ENCODE measurements around the gene SLC20A1.
"Not testable (repeated sequence)": the region's sequence is repeated elsewhere in the genome, so short reads cannot be mapped to it uniquely, and the experiment has no call there.

Gene SLC20A1

DNA sequence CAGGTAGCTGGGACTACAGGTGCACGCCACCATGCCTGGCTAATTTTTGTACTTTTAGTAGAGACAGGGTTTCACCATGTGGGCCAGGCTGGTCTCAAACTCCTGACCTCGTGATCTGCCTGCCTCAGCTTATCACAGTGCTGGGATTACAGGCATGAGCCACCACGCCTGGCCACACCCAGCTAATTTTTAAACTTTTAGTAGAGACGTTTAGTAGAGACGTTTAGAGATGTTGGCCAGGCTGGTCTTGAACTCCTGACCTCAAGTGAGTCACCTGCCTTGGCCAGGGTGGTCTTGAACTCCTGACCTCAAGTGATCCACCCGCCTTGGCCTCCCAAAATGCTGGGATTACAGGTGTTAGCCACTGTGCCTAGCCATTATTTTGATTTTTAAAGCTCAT is 21.8 kb downstream of the SLC20A1 start:
- H3K79me1 ChIP-seq (ENCODE audit: low read depth, low read length); H2BK12ac ChIP-seq (ENCODE audit: low read length); H3K4me2 ChIP-seq (ENCODE audit: insufficient read depth, low read length, poor library complexity, severe bottlenecking); H4K8ac ChIP-seq (ENCODE audit: low read depth, low read length); H2AFZ ChIP-seq (ENCODE audit: low read length); H2BK120ac ChIP-seq (ENCODE audit: low read depth, low read length); H3K18ac ChIP-seq (ENCODE audit: low read length); H3K9me3 ChIP-seq (replicated peaks in 1 of 2; ENCODE audit: control insufficient read depth in 2 of 2, insufficient read depth in 1 of 2, low read depth in 1 of 2, low read length in 2 of 2); H2BK5ac ChIP-seq (ENCODE audit: low read length); H4K91ac ChIP-seq (ENCODE audit: low read depth, low read length, poor library complexity); H2AK5ac ChIP-seq (ENCODE audit: low read depth, low read length); H3K9ac ChIP-seq (ENCODE audit: low read depth, low read length, poor library complexity); H3K14ac ChIP-seq (ENCODE audit: low read length); H3K4ac ChIP-seq (ENCODE audit: low read length); H3K4me1 ChIP-seq (ENCODE audit: control insufficient read depth in 2 of 2, insufficient read depth in 1 of 2, low read depth in 1 of 2, low read length in 2 of 2); H3K23ac ChIP-seq (ENCODE audit: low read depth, low read length, poor library complexity); DNase-seq (ENCODE audit: low spot score); H3K4me3 ChIP-seq (ENCODE audit: low read length in 2 of 2); H2BK15ac ChIP-seq (ENCODE audit: low read length); H3K27me3 ChIP-seq (ENCODE audit: control insufficient read depth in 3 of 3, insufficient read depth in 3 of 3, low read depth in 1 of 3, low read length in 3 of 3); H3K27ac ChIP-seq (replicated peaks; ENCODE audit: low read length): not testable (repeated sequence)
- WGBS, 2 donors (ENCODE audit: extremely low coverage in 2 of 2, insufficient read length in 2 of 2, insufficient replicate concordance in 1 of 2) = no CpG with 5 or more reads among the region's 6 CpGs
- peaks cover 8 to 43% of the 10 kb centered on the region in 2 donors for H3K36me3 ChIP-seq (replicated peaks in 1 of 2; ENCODE audit: control insufficient read depth in 2 of 2, insufficient read depth in 2 of 2, low read length in 2 of 2)

DNA sequence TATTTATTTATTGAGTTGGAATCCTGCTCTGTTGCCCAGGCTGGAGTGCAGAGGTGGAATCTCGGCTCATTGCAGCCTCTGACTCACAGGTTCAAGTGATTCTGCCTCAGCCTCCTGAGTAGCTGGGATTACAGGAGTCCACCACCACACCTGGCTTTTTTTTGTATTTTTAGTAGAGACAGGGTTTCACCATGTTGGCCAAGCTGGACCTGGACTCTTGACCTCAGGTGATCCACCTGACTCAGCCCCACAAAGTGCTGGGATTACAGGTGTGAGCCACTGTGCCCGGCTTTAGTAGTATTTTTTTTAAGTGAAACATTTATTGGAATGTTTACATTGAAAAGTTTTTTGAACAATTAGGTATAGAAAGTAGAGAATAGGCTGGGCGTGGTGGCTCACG is 23.9 kb downstream of the SLC20A1 start:
- H2BK120ac ChIP-seq (ENCODE audit: low read depth, low read length) = no peak overlapping the region
- no peak overlapping the region for H3K4me3 ChIP-seq (ENCODE audit: low read length in 2 of 2)
- no peak overlapping the region for H3K18ac ChIP-seq (ENCODE audit: low read length)
- H4K8ac ChIP-seq (ENCODE audit: low read depth, low read length) = no peak overlapping the region
- DNase-seq (ENCODE audit: low spot score) = no peak
- H3K4ac ChIP-seq (ENCODE audit: low read length) = no peak overlapping the region
- peaks cover 0 to 3% of the 10 kb centered on the region in 2 donors for H3K4me1 ChIP-seq (ENCODE audit: control insufficient read depth in 2 of 2, insufficient read depth in 1 of 2, low read depth in 1 of 2, low read length in 2 of 2)
- H3K79me1 ChIP-seq (ENCODE audit: low read depth, low read length) = no peaks in the 10 kb centered on the region
- no peak overlapping the region for H2BK15ac ChIP-seq (ENCODE audit: low read length)
- H3K36me3 ChIP-seq (replicated peaks in 1 of 2; ENCODE audit: control insufficient read depth in 2 of 2, insufficient read depth in 2 of 2, low read length in 2 of 2) = peaks cover under 1 to 22% of the 10 kb centered on the region in 2 donors
- H4K91ac ChIP-seq (ENCODE audit: low read depth, low read length, poor library complexity) = no peak overlapping the region
- H2BK5ac ChIP-seq (ENCODE audit: low read length) = no peak overlapping the region
- H3K14ac ChIP-seq (ENCODE audit: low read length) = no peak overlapping the region
- H2AFZ ChIP-seq (ENCODE audit: low read length) = no peak overlapping the region
- no peaks in the 10 kb centered on the region for H3K27me3 ChIP-seq (ENCODE audit: control insufficient read depth in 3 of 3, insufficient read depth in 3 of 3, low read depth in 1 of 3, low read length in 3 of 3)
- H3K27ac ChIP-seq (replicated peaks; ENCODE audit: low read length) = no peak overlapping the region
- no CpG with 5 or more reads among the region's 4 CpGs for WGBS, 2 donors (ENCODE audit: extremely low coverage in 2 of 2, insufficient read length in 2 of 2, insufficient replicate concordance in 1 of 2)
- no peaks in the 10 kb centered on the region for H3K9me3 ChIP-seq (replicated peaks in 1 of 2; ENCODE audit: control insufficient read depth in 2 of 2, insufficient read depth in 1 of 2, low read depth in 1 of 2, low read length in 2 of 2)
- no peak overlapping the region for H3K9ac ChIP-seq (ENCODE audit: low read depth, low read length, poor library complexity)
- H2BK12ac ChIP-seq (ENCODE audit: low read length) = no peak overlapping the region
- no peak overlapping the region for H3K4me2 ChIP-seq (ENCODE audit: insufficient read depth, low read length, poor library complexity, severe bottlenecking)
- no peak overlapping the region for H2AK5ac ChIP-seq (ENCODE audit: low read depth, low read length)
- no peak overlapping the region for H3K23ac ChIP-seq (ENCODE audit: low read depth, low read length, poor library complexity)

DNA sequence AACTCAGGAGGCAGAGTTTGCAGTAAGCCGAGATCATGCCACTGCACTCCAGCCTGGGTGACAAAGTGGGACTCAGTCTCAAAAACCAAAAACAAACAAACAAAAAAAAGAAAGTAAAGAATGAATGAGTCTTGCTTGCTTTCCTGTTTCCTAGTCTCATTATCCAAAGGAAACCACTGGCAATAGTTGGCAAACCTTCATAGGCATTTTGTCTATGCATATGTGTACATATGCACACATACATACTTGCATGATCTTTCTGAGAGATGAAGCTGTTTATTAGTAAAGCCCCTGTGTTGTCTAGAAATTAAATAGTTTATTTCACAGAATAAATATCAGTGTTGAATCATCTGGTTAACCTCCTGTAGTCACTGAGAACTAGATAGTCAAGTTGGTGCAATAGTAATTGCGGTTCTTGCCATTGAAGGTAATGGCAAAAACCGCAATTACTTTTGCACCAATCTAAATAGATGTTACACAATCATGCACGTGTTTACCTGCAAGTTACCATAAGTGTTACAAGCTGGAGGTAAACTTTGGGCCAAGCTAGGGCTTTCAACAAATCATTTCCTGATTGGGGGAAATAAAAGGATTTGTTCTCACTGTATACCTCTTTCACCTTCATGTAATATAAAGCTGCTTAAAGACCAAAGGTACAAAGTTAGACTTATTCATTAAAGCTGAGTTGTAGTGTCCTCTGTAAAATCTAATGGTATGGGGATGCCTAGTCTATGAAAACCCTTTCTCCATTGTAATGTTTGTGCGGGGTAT is 24.7 kb downstream of the SLC20A1 start:
- Histone ChIP-seq H3K9me3 (replicated peaks in 1 of 2; ENCODE audit: control insufficient read depth in 2 of 2, insufficient read depth in 1 of 2, low read depth in 1 of 2, low read length in 2 of 2) (no peaks in the 10 kb centered on the region), H2AFZ (ENCODE audit: low read length) (no peak overlapping the region), H3K18ac (ENCODE audit: low read length) (no peak overlapping the region), H3K4ac (ENCODE audit: low read length) (no peak overlapping the region), H3K14ac (ENCODE audit: low read length) (no peak overlapping the region), H3K27ac (replicated peaks; ENCODE audit: low read length) (no peak overlapping the region), H3K4me1 (ENCODE audit: control insufficient read depth in 2 of 2, insufficient read depth in 1 of 2, low read depth in 1 of 2, low read length in 2 of 2) (peaks cover 0 to 5% of the 10 kb centered on the region in 2 donors), H2BK12ac (ENCODE audit: low read length) (no peak overlapping the region), H2BK5ac (ENCODE audit: low read length) (no peak overlapping the region), H3K4me2 (ENCODE audit: insufficient read depth, low read length, poor library complexity, severe bottlenecking) (no peak overlapping the region), H2BK15ac (ENCODE audit: low read length) (no peak overlapping the region), H4K91ac (ENCODE audit: low read depth, low read length, poor library complexity) (no peak overlapping the region), H3K4me3 (ENCODE audit: low read length in 2 of 2) (no peak overlapping the region), H3K23ac (ENCODE audit: low read depth, low read length, poor library complexity) (no peak overlapping the region), H3K36me3 (replicated peaks in 1 of 2; ENCODE audit: control insufficient read depth in 2 of 2, insufficient read depth in 2 of 2, low read length in 2 of 2) (peaks cover 0 to 14% of the 10 kb centered on the region in 2 donors), H2BK120ac (ENCODE audit: low read depth, low read length) (no peak overlapping the region), H3K9ac (ENCODE audit: low read depth, low read length, poor library complexity) (no peak overlapping the region), H2AK5ac (ENCODE audit: low read depth, low read length) (no peak overlapping the region), H3K27me3 (ENCODE audit: control insufficient read depth in 3 of 3, insufficient read depth in 3 of 3, low read depth in 1 of 3, low read length in 3 of 3) (no peaks in the 10 kb centered on the region), H4K8ac (ENCODE audit: low read depth, low read length) (no peak overlapping the region), H3K79me1 (ENCODE audit: low read depth, low read length) (no peaks in the 10 kb centered on the region)
- no peak for DNase-seq (ENCODE audit: low spot score)
- WGBS, 2 donors (ENCODE audit: extremely low coverage in 2 of 2, insufficient read length in 2 of 2, insufficient replicate concordance in 1 of 2) = no CpG with 5 or more reads among the region's 5 CpGs

DNA sequence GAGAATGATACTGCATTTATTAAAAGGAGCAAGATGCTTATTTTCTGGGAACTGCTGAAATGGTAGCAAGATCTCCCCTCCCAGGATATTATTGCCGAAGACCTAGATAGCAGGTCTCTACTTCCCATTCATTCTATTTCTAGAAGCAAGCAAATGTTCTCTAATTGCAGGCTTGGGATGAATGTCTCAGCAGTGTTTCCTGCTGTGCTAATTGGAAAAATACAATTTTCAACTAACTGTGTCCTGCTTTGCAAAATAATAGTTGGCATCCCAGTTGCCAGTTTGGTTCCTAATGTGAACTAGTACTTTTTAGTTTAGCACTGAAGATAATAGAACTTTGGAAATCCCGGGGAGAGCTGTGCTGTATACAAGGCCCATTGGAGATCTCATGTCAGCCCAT is 26.1 kb downstream of the SLC20A1 start:
- H4K91ac ChIP-seq (ENCODE audit: low read depth, low read length, poor library complexity) = no peak overlapping the region
- H3K23ac ChIP-seq (ENCODE audit: low read depth, low read length, poor library complexity) = no peak overlapping the region
- H3K36me3 ChIP-seq (replicated peaks in 1 of 2; ENCODE audit: control insufficient read depth in 2 of 2, insufficient read depth in 2 of 2, low read length in 2 of 2) = peaks cover 0 to 4% of the 10 kb centered on the region in 2 donors
- H3K9me3 ChIP-seq (replicated peaks in 1 of 2; ENCODE audit: control insufficient read depth in 2 of 2, insufficient read depth in 1 of 2, low read depth in 1 of 2, low read length in 2 of 2) = no peaks in the 10 kb centered on the region
- H2BK5ac ChIP-seq (ENCODE audit: low read length) = no peak overlapping the region
- peaks cover 0 to 5% of the 10 kb centered on the region in 2 donors for H3K4me1 ChIP-seq (ENCODE audit: control insufficient read depth in 2 of 2, insufficient read depth in 1 of 2, low read depth in 1 of 2, low read length in 2 of 2)
- H3K9ac ChIP-seq (ENCODE audit: low read depth, low read length, poor library complexity) = no peak overlapping the region
- no peak overlapping the region for H2BK12ac ChIP-seq (ENCODE audit: low read length)
- H3K79me1 ChIP-seq (ENCODE audit: low read depth, low read length) = no peaks in the 10 kb centered on the region
- no peak for DNase-seq (ENCODE audit: low spot score)
- H3K4me2 ChIP-seq (ENCODE audit: insufficient read depth, low read length, poor library complexity, severe bottlenecking) = no peak overlapping the region
- H3K18ac ChIP-seq (ENCODE audit: low read length) = no peak overlapping the region
- H2BK120ac ChIP-seq (ENCODE audit: low read depth, low read length) = no peak overlapping the region
- WGBS, 2 donors (ENCODE audit: extremely low coverage in 2 of 2, insufficient read length in 2 of 2, insufficient replicate concordance in 1 of 2) = no CpG with 5 or more reads among the region's 2 CpGs
- no peak overlapping the region for H2AK5ac ChIP-seq (ENCODE audit: low read depth, low read length)
- H3K27me3 ChIP-seq (ENCODE audit: control insufficient read depth in 3 of 3, insufficient read depth in 3 of 3, low read depth in 1 of 3, low read length in 3 of 3) = no peaks in the 10 kb centered on the region
- no peak overlapping the region for H2BK15ac ChIP-seq (ENCODE audit: low read length)
- H3K4me3 ChIP-seq (ENCODE audit: low read length in 2 of 2) = no peak overlapping the region
- peak overlapping the region; percentile 47 for H3K27ac ChIP-seq (replicated peaks; ENCODE audit: low read length)
- no peak overlapping the region for H4K8ac ChIP-seq (ENCODE audit: low read depth, low read length)
- H3K14ac ChIP-seq (ENCODE audit: low read length) = no peak overlapping the region
- no peak overlapping the region for H2AFZ ChIP-seq (ENCODE audit: low read length)
- H3K4ac ChIP-seq (ENCODE audit: low read length) = no peak overlapping the region

Measured in neuronal stem cell (in vitro differentiated cells).